IPS-15b (cell line): Measurements from ENCODE around the gene LZTS3.
"Not testable (repeated sequence)": the region's sequence is repeated elsewhere in the genome, so short reads cannot be mapped to it uniquely, and the experiment has no call there.

Source experiments
- H3K27me3 ChIP-seq: one replicate; pipeline ENCODE4 v1.6.1; 2013; ENCODE audit warnings: low read length; ENCODE audit not compliant: control insufficient read depth, insufficient read depth
- H3K36me3 ChIP-seq: one replicate; pipeline ENCODE4 v1.6.1; 2013; ENCODE audit warnings: low read length; ENCODE audit not compliant: control insufficient read depth, insufficient read depth
- H3K4me1 ChIP-seq: one replicate; pipeline ENCODE4 v1.6.1; 2013; ENCODE audit warnings: mild to moderate bottlenecking, low read length; ENCODE audit not compliant: control insufficient read depth, insufficient read depth
- H3K4me3 ChIP-seq: one replicate; pipeline ENCODE4 v1.5.1; 2013; ENCODE audit warnings: low read depth, low read length
- H3K9ac ChIP-seq: one replicate; pipeline ENCODE4 v1.6.1; 2013; ENCODE audit warnings: low read depth, mild to moderate bottlenecking, low read length
- H3K9me3 ChIP-seq: one replicate; pipeline ENCODE4 v1.6.1; 2013; ENCODE audit warnings: mild to moderate bottlenecking, low read length; ENCODE audit not compliant: control insufficient read depth, insufficient read depth

Gene LZTS3

DNA sequence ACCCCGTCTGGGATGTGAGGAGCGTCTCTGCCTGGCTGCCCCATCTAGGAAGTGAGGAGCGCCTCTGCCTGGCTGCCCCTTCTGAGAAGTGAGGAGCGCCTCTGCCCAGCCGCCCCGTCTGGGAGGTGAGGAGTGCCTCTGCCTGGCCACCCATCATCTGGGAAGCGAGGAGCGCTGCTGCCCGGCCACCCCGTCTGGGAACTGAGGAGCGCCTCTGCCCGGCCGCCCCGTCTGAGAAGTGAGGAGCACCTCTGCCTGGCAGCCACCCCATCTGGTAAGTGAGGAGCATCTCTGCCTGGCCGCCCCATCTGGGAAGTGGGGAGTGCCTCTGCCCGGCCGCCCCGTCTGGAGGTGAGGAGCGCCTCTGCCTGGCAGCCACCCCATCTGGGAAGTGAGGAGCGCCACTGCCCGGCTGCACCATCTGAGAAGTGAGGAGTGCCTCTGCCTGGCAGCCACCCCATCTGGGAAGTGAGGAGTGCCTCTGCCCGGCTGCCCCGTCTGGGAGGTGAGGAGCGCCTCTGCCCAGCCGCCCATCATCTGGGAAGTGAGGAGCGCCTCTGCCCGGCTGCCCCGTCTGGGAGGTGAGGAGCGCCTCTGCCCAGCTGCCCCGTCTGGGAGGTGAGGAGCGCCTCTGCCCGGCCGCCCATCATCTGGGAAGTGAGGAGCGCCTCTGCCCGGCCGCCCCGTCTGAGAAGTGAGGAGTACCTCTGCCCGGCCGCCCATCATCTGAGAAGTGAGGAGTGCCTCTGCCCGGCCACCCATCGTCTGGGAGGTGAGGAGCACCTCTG lies 48.4 kb downstream of the LZTS3 start:
- peaks cover 12% of the 10 kb centered on the region for H3K36me3 ChIP-seq
- not testable (repeated sequence) for H3K4me1 ChIP-seq, H3K27me3 ChIP-seq, H3K4me3 ChIP-seq, H3K9ac ChIP-seq, H3K9me3 ChIP-seq

GRCh38 chr20:3124163-3124562 lies 49.2 kb downstream of the LZTS3 start:
- H3K4me3 ChIP-seq, H3K9ac ChIP-seq, H3K9me3 ChIP-seq, H3K4me1 ChIP-seq, H3K27me3 ChIP-seq: not testable (repeated sequence)
- peaks cover 12% of the 10 kb centered on the region for H3K36me3 ChIP-seq

GRCh38 chr20:3123542-3123941 lies 49.8 kb downstream of the LZTS3 start:
- Histone ChIP-seq H3K9me3 (peaks cover 7% of the 10 kb centered on the region), H3K27me3 (no peaks in the 10 kb centered on the region), H3K9ac (no peak overlapping the region), H3K4me3 (no peak overlapping the region), H3K36me3 (peaks cover 12% of the 10 kb centered on the region), H3K4me1 (no peaks in the 10 kb centered on the region)

- Histone ChIP-seq H3K4me3 (no peak overlapping the region), H3K36me3 (peaks cover 12% of the 10 kb centered on the region), H3K9me3 (peaks cover 7% of the 10 kb centered on the region)
Measured at GRCh38 chr20:3121955-3122610, 51.3 kb downstream of the LZTS3 start.

DNA sequence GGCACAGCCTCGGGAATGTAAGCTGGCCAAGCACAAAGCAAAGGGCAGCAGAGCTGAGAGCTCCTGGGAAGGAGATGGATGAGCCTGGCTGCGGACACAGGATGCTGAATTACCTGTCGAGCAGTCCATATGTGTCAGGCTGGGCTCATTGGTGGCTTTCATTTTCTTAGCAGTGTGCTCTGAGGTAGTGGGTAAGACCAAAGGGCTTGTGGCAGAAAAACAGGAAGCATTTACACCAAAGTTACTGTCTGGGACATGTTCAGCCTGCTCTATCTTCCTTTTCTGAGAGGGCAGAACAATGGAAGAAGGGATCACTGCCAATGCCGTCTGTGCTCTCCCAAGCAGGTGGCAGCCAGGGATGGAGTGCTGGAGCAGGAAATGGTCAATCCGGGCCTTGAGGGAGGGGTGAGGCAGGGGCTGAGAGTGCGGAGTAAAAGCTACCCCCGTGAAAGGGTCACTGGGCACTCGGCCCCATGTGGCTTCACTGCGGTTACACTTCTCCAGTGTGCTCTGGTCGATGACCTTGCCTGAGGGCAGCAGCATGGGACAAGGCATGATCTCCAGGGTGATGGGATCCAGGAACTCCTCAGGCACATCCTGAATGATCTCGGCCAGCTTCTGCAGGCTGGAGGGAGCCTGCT lies 52.0 kb downstream of the LZTS3 start:
- no peak overlapping the region for H3K4me3 ChIP-seq
- H3K36me3 ChIP-seq: peaks cover 12% of the 10 kb centered on the region
- H3K9me3 ChIP-seq: peaks cover 7% of the 10 kb centered on the region
- H3K4me1 ChIP-seq: no peaks in the 10 kb centered on the region
- H3K27me3 ChIP-seq: no peaks in the 10 kb centered on the region
- no peak overlapping the region for H3K9ac ChIP-seq

More at GRCh38 chr20:3121955-3122610, 51.3 kb downstream of the LZTS3 start:
- no peak overlapping the region for H3K9ac ChIP-seq
- no peaks in the 10 kb centered on the region for H3K27me3 ChIP-seq
- no peaks in the 10 kb centered on the region for H3K4me1 ChIP-seq

DNA sequence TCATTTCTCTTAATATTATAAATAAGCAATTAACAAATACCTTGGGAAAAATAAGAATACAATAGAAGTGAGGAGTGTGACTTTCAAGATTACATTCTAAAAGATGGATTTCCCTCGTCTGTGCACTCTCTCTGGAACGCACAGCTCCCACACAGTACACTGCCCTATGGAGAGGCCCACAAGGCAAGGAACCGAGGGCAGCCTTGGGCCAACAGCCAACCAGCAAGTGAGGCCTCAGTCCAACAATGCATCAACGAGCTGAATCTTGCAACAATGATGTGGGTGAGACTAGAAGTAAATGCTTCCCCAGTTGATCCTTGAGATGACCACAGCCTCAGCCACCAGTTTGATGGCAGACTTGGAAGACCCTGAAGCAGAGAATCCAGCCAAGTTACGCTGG lies 54.3 kb downstream of the LZTS3 start:
- Histone ChIP-seq H3K9ac (no peak overlapping the region), H3K27me3 (no peaks in the 10 kb centered on the region), H3K36me3 (peaks cover 12% of the 10 kb centered on the region), H3K4me3 (no peak overlapping the region), H3K9me3 (peaks cover 7% of the 10 kb centered on the region), H3K4me1 (peaks cover 3% of the 10 kb centered on the region)

GRCh38 chr20:3117839-3118379 lies 55.4 kb downstream of the LZTS3 start:
- H3K9me3 ChIP-seq, H3K27me3 ChIP-seq, H3K9ac ChIP-seq: not testable (repeated sequence)

DNA sequence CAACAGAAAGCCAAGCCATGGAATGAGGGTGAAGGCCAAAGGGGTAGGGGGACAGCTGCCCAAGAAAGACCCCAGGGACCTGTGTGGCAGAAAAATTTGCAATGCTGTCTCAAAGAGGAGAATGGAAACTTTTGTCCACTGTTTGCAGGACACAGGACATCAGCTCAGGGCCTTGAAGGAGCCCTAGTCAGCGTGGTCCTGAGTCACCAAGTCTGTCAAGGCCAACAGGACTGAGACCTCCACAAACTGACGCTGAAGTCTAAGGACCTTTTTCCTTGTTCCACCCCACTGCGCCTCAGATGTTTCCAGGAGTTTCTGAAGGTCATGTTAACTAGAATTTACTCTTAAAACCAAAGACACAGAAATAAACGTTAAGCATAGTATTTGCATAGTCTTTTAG lies 57.0 kb downstream of the LZTS3 start:
- Histone ChIP-seq H3K9me3 (no peaks in the 10 kb centered on the region), H3K4me1 (peaks cover 3% of the 10 kb centered on the region), H3K36me3 (peaks cover 2% of the 10 kb centered on the region), H3K4me3 (no peak overlapping the region), H3K9ac (no peak overlapping the region), H3K27me3 (no peaks in the 10 kb centered on the region)

More at GRCh38 chr20:3117839-3118379, 55.4 kb downstream of the LZTS3 start:
- H3K36me3 ChIP-seq: peaks cover 12% of the 10 kb centered on the region
- H3K4me3 ChIP-seq, H3K4me1 ChIP-seq: not testable (repeated sequence)

DNA sequence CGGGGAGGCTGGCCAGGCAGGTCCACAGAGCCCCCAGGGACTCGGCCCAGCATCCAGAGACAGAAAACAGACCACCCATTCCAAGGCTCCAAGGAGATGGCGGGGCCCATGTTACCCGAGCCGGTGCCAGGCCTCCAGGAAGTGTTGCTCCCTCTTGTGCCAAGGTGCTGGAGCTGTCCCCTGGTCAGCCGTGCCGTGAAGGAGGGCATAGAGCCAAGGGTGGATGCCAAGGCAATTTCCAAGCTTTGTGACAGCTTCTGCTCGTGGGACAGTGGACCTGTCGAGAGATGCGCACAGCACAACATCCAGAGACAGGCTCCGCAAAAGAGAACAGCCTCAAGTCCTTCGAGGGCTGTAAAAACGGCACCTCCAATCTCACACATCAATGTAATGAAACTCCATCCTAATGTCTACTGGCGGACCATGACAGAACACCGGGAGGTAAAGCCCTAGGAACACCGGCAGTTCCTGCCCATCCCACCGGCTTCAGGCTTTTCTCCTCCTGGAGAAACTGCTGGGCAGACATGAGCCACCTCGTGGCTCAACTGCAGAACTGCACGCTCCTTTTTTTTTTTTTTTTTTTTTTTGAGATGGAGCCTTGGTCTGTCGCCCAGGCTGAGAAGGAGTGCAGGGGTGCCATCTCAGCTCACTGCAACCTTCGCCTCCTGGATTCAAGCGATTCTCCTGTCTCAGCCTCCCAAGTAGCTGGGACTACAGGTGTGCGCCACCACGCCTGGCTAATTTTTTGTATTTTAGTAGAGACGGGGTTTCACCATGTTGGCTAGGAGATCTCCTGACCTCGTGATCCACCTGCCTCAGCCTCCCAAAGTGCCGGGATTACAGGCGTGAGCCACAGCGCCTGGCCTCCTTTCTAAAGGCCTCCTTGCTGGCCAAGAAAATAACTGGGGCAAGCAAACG lies 57.9 kb downstream of the LZTS3 start:
- H3K4me1 ChIP-seq: peaks cover 3% of the 10 kb centered on the region
- no peaks in the 10 kb centered on the region for H3K36me3 ChIP-seq
- H3K9me3 ChIP-seq: no peaks in the 10 kb centered on the region
- H3K9ac ChIP-seq: no peak overlapping the region
- H3K4me3 ChIP-seq: no peak overlapping the region
- no peaks in the 10 kb centered on the region for H3K27me3 ChIP-seq
